AG10803 (cell line): Measurements from ENCODE around the gene PRIM1.
A peak's percentile ranks its signal among the peaks of the same experiment; 100 is the strongest.

Source experiments
- DNase-seq: peaks from one replicate; pipeline ENCODE4 v3.0.0; 2010; ENCODE audit warnings: low read depth
- H3K4me3 ChIP-seq: 2 replicates; pipeline ENCODE4 v1.5.1; 2011; ENCODE audit warnings: mild to moderate bottlenecking, low read length, control low read depth
- CTCF ChIP-seq: conservative IDR thresholded peaks from 2 replicates; pipeline ENCODE4 v1.5.1; 2011; ENCODE audit warnings: mild to moderate bottlenecking, low read length, control low read depth, inconsistent platforms

The PRIM1 gene

GRCh38 chr12:56694161-56694560 is 58.0 kb downstream of the PRIM1 start:
- DNase-seq: no peak
- no peak for TF ChIP-seq CTCF
- H3K4me3 ChIP-seq: no peak overlapping the region

- DNase-seq: no peak
- no peak for TF ChIP-seq CTCF
- peak overlapping the region; percentile 80 for H3K4me3 ChIP-seq
Measured at GRCh38 chr12:56688846-56689109, 63.3 kb downstream of the PRIM1 start.

GRCh38 chr12:56688129-56688845 is 63.8 kb downstream of the PRIM1 start, which contains the start of gene PTGES3:
PTGES3 (minus strand) TSS chr12:56688284; CDS start chr12:56687999, 285 bp downstream.
- DNase-seq: peak; percentile 97
- peak within 1 kb of the TSS; percentile 97 for H3K4me3 ChIP-seq
- TF ChIP-seq CTCF: no peak

GRCh38 chr12:56687223-56688128 is 64.6 kb downstream of the PRIM1 start:
- DNase-seq: peak; percentile 33
- peak overlapping the region; percentile 97 for H3K4me3 ChIP-seq
- TF ChIP-seq CTCF: no peak

- no peak for TF ChIP-seq CTCF
- DNase-seq: no peak
- peak overlapping the region; percentile 8 for H3K4me3 ChIP-seq
Measured at GRCh38 chr12:56684745-56685359, 67.3 kb downstream of the PRIM1 start.

GRCh38 chr12:56682323-56682722 is 69.8 kb downstream of the PRIM1 start:
- TF ChIP-seq CTCF: no peak
- no peak for DNase-seq
- H3K4me3 ChIP-seq: no peak overlapping the region
